ENCODE results near the gene SRGAP3.

DNA sequence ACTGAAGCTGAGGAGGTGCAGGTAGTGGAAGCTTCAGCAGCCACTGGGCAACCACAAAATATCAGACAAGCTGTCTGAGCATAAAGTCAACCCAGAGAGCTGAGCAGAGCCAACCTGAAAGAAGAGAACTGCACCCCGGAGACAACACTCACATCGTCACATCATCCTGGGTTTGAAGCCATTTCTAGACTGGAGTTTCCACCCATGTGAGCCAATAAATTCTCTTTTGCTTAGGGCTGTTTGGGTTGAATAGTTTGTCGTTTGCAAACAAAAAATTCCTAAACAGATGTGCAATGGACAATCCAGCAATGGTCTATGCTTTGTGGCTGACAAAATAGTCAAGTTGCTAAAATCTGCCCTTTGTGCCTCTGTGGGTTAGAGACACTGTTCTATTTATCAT, 270.9 kb downstream of the SRGAP3 start:
- TF ChIP-seq REST (IDR thresholded peaks at IDR 0.05; ENCODE audit: low read depth) (no peak), CREB1 (IDR thresholded peaks at IDR 0.05; ENCODE audit: low read depth) (no peak), CEBPB (IDR thresholded peaks at IDR 0.05) (no peak), EP300 (IDR thresholded peaks at IDR 0.05; ENCODE audit: borderline replicate concordance) (no peak), TAF1 (IDR thresholded peaks at IDR 0.05; ENCODE audit: low read depth) (no peak), MAX (IDR thresholded peaks at IDR 0.05) (no peak), FOXM1 (IDR thresholded peaks at IDR 0.05; ENCODE audit: borderline replicate concordance, low read depth) (no peak), RAD21 (IDR thresholded peaks at IDR 0.05; ENCODE audit: low read depth) (no peak)
